Activated CD8-positive, alpha-beta memory T cell treated with anti-CD3 and anti-CD28 coated beads, Interleukin-2, amount 50 U/mL, for 4 hours (primary cell): ENCODE data around the gene GPT2.
"Not testable (repeated sequence)": the region's sequence is repeated elsewhere in the genome, so short reads cannot be mapped to it uniquely, and the experiment has no call there.

Source experiments
- DNase-seq: peaks from one replicate; pipeline ENCODE4 v3.0.0-alpha.2; 2020

Gene GPT2

GRCh38 chr16:46926470-46927225 lies 42.5 kb downstream of the GPT2 start:
- DNase-seq = no peak

GRCh38 chr16:46927273-46927672 lies 43.1 kb downstream of the GPT2 start:
- DNase-seq = no peak

- DNase-seq = no peak
These were observed 44.6 kb downstream of the GPT2 start for GRCh38 chr16:46928811-46929210.

GRCh38 chr16:46929378-46930332 lies 45.5 kb downstream of the GPT2 start:
- peak; percentile 49 for DNase-seq

- DNase-seq = no peak
These were observed 46.7 kb downstream of the GPT2 start for GRCh38 chr16:46930861-46931260.

- DNase-seq = no peak
These were observed 48.6 kb downstream of the GPT2 start for GRCh38 chr16:46932802-46933201.

- DNase-seq = no peak
These were observed 53.4 kb downstream of the GPT2 start for GRCh38 chr16:46937536-46937935.

- not testable (repeated sequence) for DNase-seq
These were observed 60.6 kb downstream of the GPT2 start for GRCh38 chr16:46944713-46945112.

- peak; percentile 32 for DNase-seq
These were observed 63.9 kb downstream of the GPT2 start for GRCh38 chr16:46947900-46948547.

GRCh38 chr16:46948548-46949166 lies 64.5 kb downstream of the GPT2 start:
- DNase-seq = no peak

GRCh38 chr16:46949241-46949892 lies 65.2 kb downstream of the GPT2 start:
- DNase-seq = no peak

- no peak for DNase-seq
These were observed 65.8 kb downstream of the GPT2 start for GRCh38 chr16:46950009-46950408.

GRCh38 chr16:46954562-46954961 lies 70.4 kb downstream of the GPT2 start:
- DNase-seq = no peak

- peak; percentile 31 for DNase-seq
These were observed 77.5 kb downstream of the GPT2 start for GRCh38 chr16:46961373-46962353.

GRCh38 chr16:46962629-46963028 lies 78.5 kb downstream of the GPT2 start:
- no peak for DNase-seq

- DNase-seq = no peak
These were observed 83.9 kb downstream of the GPT2 start for GRCh38 chr16:46968063-46968435.

- DNase-seq = no peak
These were observed 85.9 kb downstream of the GPT2 start for GRCh38 chr16:46970089-46970488.

- DNase-seq = no peak
These were observed 87.1 kb downstream of the GPT2 start for GRCh38 chr16:46971271-46971670.

GRCh38 chr16:46972429-46973206 lies 88.5 kb downstream of the GPT2 start:
- peak; percentile 50 for DNase-seq
